Sigmoid colon (tissue), 4 donors: ENCODE results near the gene ERVFRD-1.

Source experiments
- POLR2A ChIP-seq, 2 donors: fragments of 450-650 bp; IDR thresholded peaks; one replicate each; pipeline ENCODE4 v1.6.1; 2016; ENCODE audit warnings: antibody characterized with exemption in 2 of 2, mild to moderate bottlenecking in 2 of 2, moderate library complexity in 2 of 2
- POLR2AphosphoS5 ChIP-seq, 4 donors: sonication (generic); formaldehyde crosslinking; IDR thresholded peaks; one replicate each; pipeline ENCODE4 v1.6.1; 2017; ENCODE audit warnings: antibody characterized with exemption in 4 of 4
- TF ChIP-seq, protein P1 (sequence below), 4 experiments: fragments of 450-650 bp in 3 of 4; fragments of 200-600 bp in 1 of 4; IDR thresholded peaks; one replicate each; pipeline ENCODE4 v1.5.1; 2016 to 2019; ENCODE audit warnings: antibody characterized with exemption in 4 of 4, mild to moderate bottlenecking in 3 of 4, moderate library complexity in 2 of 4

DNA sequence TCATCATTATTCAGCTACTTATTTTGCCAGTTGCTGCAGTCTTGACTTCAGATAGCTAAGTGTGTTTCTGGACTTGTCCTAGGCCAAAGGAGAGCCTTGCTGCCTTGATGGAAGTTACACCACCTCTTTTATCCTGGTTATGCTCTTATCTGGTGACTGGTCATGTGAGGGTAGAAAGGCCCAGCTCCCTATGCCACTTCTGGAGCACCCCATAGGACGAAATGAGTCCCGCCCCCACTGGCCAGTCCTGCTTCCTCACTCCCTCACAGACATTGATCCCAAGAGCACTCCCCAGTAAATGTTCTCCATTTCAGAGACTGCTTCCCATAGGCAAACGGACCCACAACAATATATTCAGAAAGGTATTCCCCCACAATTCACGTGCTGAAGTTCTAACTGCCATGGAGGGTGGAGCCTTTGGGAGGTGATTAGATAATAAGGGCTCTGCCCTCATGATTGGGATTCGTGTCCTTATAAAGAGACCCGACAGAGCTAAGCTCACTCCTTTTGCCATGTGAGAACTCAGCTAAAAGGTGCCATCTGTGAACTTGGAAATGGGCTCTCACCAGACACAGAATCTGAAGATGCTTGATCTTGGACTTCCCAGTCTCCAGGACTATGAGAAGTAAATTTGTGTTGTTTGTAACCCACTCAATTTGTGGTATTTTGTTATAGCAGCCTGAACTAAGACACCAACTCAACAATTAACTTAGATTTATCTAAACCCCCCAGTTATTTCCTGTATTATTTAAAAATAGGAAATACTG, 45.9 kb downstream of the ERVFRD-1 start:
- TF ChIP-seq, protein P1, sequence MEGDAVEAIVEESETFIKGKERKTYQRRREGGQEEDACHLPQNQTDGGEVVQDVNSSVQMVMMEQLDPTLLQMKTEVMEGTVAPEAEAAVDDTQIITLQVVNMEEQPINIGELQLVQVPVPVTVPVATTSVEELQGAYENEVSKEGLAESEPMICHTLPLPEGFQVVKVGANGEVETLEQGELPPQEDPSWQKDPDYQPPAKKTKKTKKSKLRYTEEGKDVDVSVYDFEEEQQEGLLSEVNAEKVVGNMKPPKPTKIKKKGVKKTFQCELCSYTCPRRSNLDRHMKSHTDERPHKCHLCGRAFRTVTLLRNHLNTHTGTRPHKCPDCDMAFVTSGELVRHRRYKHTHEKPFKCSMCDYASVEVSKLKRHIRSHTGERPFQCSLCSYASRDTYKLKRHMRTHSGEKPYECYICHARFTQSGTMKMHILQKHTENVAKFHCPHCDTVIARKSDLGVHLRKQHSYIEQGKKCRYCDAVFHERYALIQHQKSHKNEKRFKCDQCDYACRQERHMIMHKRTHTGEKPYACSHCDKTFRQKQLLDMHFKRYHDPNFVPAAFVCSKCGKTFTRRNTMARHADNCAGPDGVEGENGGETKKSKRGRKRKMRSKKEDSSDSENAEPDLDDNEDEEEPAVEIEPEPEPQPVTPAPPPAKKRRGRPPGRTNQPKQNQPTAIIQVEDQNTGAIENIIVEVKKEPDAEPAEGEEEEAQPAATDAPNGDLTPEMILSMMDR (IDR thresholded peaks at IDR 0.05) = no peak
- TF ChIP-seq POLR2AphosphoS5 (IDR thresholded peaks at IDR 0.05) = no peak
- TF ChIP-seq POLR2A (IDR thresholded peaks at IDR 0.05) = no peak
